GM10266 (cell line): ENCODE results near the gene IGSF3.

Experiments used
- DNase-seq: peaks from one replicate; pipeline ENCODE4 v3.0.0; 2012; ENCODE audit errors: extremely low spot score
- CTCF ChIP-seq: IDR thresholded peaks from 2 replicates; pipeline ENCODE4 v1.5.1; 2012; ENCODE audit warnings: mild to moderate bottlenecking, low read depth; ENCODE audit not compliant: control insufficient read depth, insufficient read depth; ENCODE audit errors: missing control alignments

IGSF3 gene

GRCh38 chr1:116710420-116711262, 43.1 kb upstream of the IGSF3 start:
- TF ChIP-seq CTCF: no peak
- no peak for DNase-seq

- no peak for DNase-seq
- no peak for TF ChIP-seq CTCF
Observed at GRCh38 chr1:116709666-116710167, 42.2 kb upstream of the IGSF3 start.

- no peak for TF ChIP-seq CTCF
- DNase-seq: no peak
Observed at GRCh38 chr1:116708255-116708900, 40.8 kb upstream of the IGSF3 start.

- DNase-seq: no peak
- TF ChIP-seq CTCF: no peak
Observed at GRCh38 chr1:116706841-116707240, 39.3 kb upstream of the IGSF3 start.

GRCh38 chr1:116706123-116706522, 38.6 kb upstream of the IGSF3 start:
- no peak for TF ChIP-seq CTCF
- DNase-seq: no peak

GRCh38 chr1:116704278-116704677, 36.7 kb upstream of the IGSF3 start:
- TF ChIP-seq CTCF: no peak
- DNase-seq: no peak

- no peak for TF ChIP-seq CTCF
- DNase-seq: no peak
Observed at GRCh38 chr1:116699605-116700004, 32.1 kb upstream of the IGSF3 start.
